ENCODE measurements around the gene SUMO1. TPM values are rescaled to one million over a fixed set of nuclear protein-coding genes. Genes with fewer than 3 reads are reported as not detected.

Gene SUMO1
- total and polyA plus RNA-seq, 2 donors from 2014 or later = 81.7 to 170 TPM

DNA sequence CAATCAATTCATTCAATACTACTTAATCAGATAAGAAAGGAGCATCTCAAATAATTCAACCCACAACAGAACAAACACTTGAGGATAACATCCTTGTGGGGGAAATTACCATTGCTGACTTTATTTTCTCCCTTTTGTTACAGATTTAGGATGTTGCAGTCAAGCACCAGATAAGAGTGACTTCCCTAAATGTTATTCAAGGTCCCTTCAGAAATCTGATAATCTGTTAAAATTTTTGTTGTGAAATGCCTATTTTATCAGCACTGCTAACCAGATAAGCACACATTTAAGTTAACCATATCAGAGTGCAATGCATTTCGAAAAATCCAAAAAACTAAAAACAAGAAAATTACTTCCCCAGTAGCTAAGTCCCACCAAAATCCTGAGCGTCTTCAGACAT is 33.5 kb downstream of the SUMO1 start:
- H3K27me3 ChIP-seq (ENCODE audit: control insufficient read depth, insufficient read depth, low read length) = no peaks in the 10 kb centered on the region
- TF ChIP-seq, protein P1, sequence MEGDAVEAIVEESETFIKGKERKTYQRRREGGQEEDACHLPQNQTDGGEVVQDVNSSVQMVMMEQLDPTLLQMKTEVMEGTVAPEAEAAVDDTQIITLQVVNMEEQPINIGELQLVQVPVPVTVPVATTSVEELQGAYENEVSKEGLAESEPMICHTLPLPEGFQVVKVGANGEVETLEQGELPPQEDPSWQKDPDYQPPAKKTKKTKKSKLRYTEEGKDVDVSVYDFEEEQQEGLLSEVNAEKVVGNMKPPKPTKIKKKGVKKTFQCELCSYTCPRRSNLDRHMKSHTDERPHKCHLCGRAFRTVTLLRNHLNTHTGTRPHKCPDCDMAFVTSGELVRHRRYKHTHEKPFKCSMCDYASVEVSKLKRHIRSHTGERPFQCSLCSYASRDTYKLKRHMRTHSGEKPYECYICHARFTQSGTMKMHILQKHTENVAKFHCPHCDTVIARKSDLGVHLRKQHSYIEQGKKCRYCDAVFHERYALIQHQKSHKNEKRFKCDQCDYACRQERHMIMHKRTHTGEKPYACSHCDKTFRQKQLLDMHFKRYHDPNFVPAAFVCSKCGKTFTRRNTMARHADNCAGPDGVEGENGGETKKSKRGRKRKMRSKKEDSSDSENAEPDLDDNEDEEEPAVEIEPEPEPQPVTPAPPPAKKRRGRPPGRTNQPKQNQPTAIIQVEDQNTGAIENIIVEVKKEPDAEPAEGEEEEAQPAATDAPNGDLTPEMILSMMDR (IDR thresholded peaks at IDR 0.05; ENCODE audit: borderline replicate concordance, extremely low read depth, insufficient read depth) = no peak
- no peak for FAIRE-seq
- H3K36me3 ChIP-seq (ENCODE audit: control insufficient read depth in 2 of 3, insufficient read depth in 3 of 3, low read length in 3 of 3) = peaks cover 0 to 8% (median 2%) of the 10 kb centered on the region in 3 donors
- no peak overlapping the region for H3K9ac ChIP-seq (ENCODE audit: low read length in 3 of 3)
- DNase-seq = no peak
- H3K9me3 ChIP-seq (ENCODE audit: control insufficient read depth in 2 of 3, insufficient read depth in 1 of 3, low read length in 3 of 3) = no peaks in the 10 kb centered on the region
- H3K27ac ChIP-seq (ENCODE audit: low read depth in 2 of 2, low read length in 2 of 2) = no peak overlapping the region
- no peak overlapping the region for H3K4me3 ChIP-seq (ENCODE audit: low read length in 3 of 3)
- no peaks in the 10 kb centered on the region for H3K4me1 ChIP-seq (ENCODE audit: control insufficient read depth in 2 of 3, insufficient read depth in 2 of 3, low read depth in 1 of 3, low read length in 3 of 3)
- intact Hi-C loops (cut with DNase I) = no loop called here

DNA sequence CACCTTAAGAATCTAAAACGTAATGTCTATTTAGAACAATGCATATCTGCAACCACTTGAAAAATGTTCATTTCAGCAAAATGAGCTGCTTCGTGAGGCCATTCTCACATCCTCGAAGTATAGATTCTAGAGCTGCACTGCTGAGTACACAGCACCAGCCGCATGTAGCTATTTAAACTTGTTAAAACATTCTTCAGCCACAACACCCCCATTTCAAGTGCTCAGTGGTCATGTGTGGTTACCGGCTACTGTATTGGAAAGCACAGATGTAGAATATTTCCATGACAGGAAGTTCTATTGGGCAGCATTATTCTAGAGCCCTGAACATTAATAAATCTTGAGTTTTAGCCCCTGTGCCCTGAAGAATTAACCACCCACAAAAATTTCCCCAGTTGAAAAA is 35.0 kb downstream of the SUMO1 start:
- TF ChIP-seq, protein P1 (IDR thresholded peaks at IDR 0.05; ENCODE audit: borderline replicate concordance, extremely low read depth, insufficient read depth) = no peak
- Histone ChIP-seq H3K4me3 (ENCODE audit: low read length in 3 of 3) (no peak overlapping the region), H3K36me3 (ENCODE audit: control insufficient read depth in 2 of 3, insufficient read depth in 3 of 3, low read length in 3 of 3) (peaks cover 0 to 3% (median 0%) of the 10 kb centered on the region in 3 donors), H3K27ac (ENCODE audit: low read depth in 2 of 2, low read length in 2 of 2) (no peak overlapping the region), H3K9me3 (ENCODE audit: control insufficient read depth in 2 of 3, insufficient read depth in 1 of 3, low read length in 3 of 3) (no peaks in the 10 kb centered on the region), H3K27me3 (ENCODE audit: control insufficient read depth, insufficient read depth, low read length) (no peaks in the 10 kb centered on the region), H3K9ac (ENCODE audit: low read length in 3 of 3) (no peak overlapping the region), H3K4me1 (ENCODE audit: control insufficient read depth in 2 of 3, insufficient read depth in 2 of 3, low read depth in 1 of 3, low read length in 3 of 3) (no peaks in the 10 kb centered on the region)
- intact Hi-C loops (cut with DNase I) = no loop called here
- no peak for FAIRE-seq
- no peak for DNase-seq

DNA sequence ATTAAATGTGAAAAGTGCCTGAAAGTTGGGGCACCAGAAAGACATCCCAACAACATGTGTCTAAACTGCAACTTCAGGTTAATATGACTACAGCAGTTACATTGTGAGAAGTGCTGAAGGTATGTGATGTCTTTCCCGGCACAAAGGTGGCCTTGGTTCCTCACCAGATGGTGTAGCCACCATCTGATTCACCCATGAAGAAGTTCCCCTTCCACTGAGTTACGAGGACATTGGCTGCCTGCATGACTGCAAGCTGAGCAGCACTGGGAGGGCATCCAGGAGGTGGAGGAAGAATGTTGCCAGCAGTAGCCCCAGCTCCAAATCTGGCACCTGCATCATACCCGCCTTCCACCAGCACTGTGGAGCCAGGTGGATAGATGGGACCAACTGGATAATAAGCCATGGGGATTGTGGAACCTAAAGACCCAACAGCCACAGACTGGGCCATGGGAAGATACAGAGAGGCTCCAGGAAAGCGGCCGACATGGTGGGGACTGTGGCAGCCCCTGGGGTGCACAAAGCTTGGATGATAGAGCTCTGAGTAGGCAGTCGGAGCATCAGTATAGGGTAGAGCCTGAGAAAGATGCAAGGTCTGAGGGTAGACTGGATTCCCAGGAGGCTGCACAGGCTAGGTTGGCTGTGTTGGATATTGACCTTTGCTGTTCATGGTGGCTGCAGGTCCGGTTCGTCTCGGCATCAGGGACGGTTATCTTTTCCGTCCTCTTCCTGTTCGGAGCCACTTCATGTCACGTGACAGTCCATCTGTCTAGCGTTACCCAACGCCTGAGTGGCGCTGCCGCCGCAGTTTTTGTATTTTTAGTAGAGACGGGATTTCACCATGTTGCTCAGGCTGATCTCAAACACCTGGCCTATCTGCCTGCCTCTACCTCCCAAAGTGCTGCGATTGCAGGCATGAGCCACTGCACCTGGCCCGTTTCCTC is 36.9 kb downstream of the SUMO1 start:
- DNase-seq = no peak
- no peaks in the 10 kb centered on the region for H3K9me3 ChIP-seq (ENCODE audit: control insufficient read depth in 2 of 3, insufficient read depth in 1 of 3, low read length in 3 of 3)
- no peaks in the 10 kb centered on the region for H3K4me1 ChIP-seq (ENCODE audit: control insufficient read depth in 2 of 3, insufficient read depth in 2 of 3, low read depth in 1 of 3, low read length in 3 of 3)
- intact Hi-C loops (cut with DNase I) = no loop called here
- H3K4me3 ChIP-seq (ENCODE audit: low read length in 3 of 3) = no peak overlapping the region
- TF ChIP-seq, protein P1 (IDR thresholded peaks at IDR 0.05; ENCODE audit: borderline replicate concordance, extremely low read depth, insufficient read depth) = no peak
- FAIRE-seq = no peak
- H3K36me3 ChIP-seq (ENCODE audit: control insufficient read depth in 2 of 3, insufficient read depth in 3 of 3, low read length in 3 of 3) = no peaks in the 10 kb centered on the region
- H3K27me3 ChIP-seq (ENCODE audit: control insufficient read depth, insufficient read depth, low read length) = no peaks in the 10 kb centered on the region
- no peak overlapping the region for H3K27ac ChIP-seq (ENCODE audit: low read depth in 2 of 2, low read length in 2 of 2)
- no peak overlapping the region for H3K9ac ChIP-seq (ENCODE audit: low read length in 3 of 3)
